Measurements from ENCODE around the gene FNTB. TPM values are rescaled to one million over a fixed set of nuclear protein-coding genes. Genes with fewer than 3 reads are reported as not detected.

FNTB gene
- total and polyA plus RNA-seq, 2 donors: 12.8 to 13.0 TPM

DNA sequence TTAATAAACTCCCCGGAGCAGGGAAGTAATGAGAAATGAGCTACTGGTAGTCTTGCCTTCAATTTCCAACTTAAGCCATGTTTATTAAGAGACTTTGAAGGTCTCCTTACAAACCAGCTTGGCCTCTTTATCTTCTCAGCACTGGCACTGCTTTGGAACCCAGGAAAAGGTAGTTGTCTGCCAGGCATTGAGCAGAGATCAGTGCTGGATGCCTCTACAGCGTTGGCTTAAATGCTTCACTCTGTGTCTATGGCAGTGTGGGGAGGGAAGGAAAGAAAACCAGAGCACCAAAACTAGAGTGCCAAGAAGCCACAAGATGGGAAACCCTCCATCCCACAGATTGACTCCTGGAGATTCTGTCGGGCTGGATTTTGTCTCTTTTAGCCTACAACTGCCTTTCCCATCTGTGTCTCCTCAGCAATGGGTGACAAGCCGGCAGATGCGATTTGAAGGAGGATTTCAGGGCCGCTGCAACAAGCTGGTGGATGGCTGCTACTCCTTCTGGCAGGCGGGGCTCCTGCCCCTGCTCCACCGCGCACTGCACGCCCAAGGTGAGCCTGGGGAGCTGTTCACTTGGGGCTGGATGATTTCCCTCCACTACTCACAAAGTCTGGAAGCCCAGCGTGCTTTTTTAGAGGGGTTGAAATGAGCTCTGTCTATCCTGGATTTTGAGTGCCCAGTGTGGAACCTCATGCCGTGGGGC lies 57.3 kb downstream of the FNTB start:
- H3K4me3 ChIP-seq (ENCODE audit: low read depth, low read length): no peak overlapping the region
- no peaks in the 10 kb centered on the region for H3K4me1 ChIP-seq (ENCODE audit: insufficient read depth)
- H3K27ac ChIP-seq (ENCODE audit: low read depth): no peak overlapping the region
- no peak for DNase-seq (ENCODE audit: extremely low spot score)
- WGBS: 88% methylated on average over 12 of the region's 12 CpGs
- H3K36me3 ChIP-seq (ENCODE audit: insufficient read depth): no peaks in the 10 kb centered on the region

DNA sequence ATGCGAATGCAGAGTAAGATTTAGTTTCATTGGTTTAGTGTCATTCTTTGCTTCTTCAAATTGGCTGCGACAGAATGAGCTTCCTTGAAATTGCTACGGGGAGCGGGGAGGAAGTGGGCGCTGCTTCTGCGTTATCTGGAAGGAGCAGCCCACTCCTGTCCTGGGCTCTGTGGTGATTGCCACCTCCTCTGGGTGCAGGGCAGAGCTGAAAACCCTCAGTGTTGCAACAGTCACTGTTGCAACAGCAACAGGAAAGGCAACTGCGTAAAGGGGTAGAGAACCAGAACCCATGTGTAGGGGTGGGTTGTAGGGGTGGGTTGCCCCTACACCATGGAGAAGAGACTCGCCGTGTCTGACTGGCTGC lies 57.9 kb downstream of the FNTB start:
- no peaks in the 10 kb centered on the region for H3K36me3 ChIP-seq (ENCODE audit: insufficient read depth)
- 90% methylated on average over 9 of the region's 9 CpGs for WGBS
- DNase-seq (ENCODE audit: extremely low spot score): no peak

DNA sequence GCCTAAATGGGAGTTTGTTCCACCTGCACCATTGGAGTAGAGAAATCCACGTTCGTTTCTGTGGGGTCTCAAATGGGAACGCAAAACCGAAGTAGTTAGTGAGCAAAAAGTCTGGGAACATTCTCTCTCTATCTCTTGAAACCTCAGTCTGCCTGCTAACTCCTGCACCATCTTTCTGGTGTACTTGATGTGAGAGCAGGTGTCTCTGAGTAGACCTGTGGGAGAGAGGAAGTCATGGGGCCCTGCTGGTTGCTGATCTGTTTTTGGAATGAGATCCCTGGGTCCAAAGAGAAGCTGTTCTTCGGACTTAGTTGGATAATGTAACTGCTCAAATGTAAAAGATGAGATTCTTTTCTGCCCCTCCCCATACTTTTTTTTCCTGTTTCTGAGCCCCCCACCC lies 58.3 kb downstream of the FNTB start:
- no peaks in the 10 kb centered on the region for H3K36me3 ChIP-seq (ENCODE audit: insufficient read depth)
- no peak overlapping the region for H3K27ac ChIP-seq (ENCODE audit: low read depth)
- DNase-seq (ENCODE audit: extremely low spot score): no peak
- 93% methylated on average over 5 of the region's 5 CpGs for WGBS
- no peak overlapping the region for H3K4me3 ChIP-seq (ENCODE audit: low read depth, low read length)
- no peaks in the 10 kb centered on the region for H3K4me1 ChIP-seq (ENCODE audit: insufficient read depth)

More for the DNA sequence above, 57.9 kb downstream of the FNTB start:
- H3K27ac ChIP-seq (ENCODE audit: low read depth): no peak overlapping the region
- no peak overlapping the region for H3K4me3 ChIP-seq (ENCODE audit: low read depth, low read length)
- H3K4me1 ChIP-seq (ENCODE audit: insufficient read depth): no peaks in the 10 kb centered on the region

DNA sequence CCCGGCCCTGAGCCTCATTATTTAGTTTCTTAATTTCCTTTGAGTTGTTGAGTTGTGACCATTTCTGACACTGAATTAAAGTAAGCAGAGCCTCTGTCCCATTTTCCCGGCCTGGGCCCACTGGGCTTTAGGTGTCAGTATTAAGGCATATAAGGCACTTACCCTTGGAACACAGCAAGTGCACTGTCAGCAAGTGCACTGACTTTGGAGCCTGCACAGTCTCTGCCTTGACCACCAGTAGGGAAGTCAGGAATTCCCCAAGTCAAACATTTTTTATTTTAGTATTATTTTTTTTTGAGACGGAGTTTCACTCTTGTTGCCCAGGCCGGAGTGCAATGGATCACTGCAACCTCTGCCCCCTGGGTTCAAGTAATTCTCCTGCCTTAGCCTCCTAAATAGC lies 59.0 kb downstream of the FNTB start:
- Histone ChIP-seq H3K4me3 (ENCODE audit: low read depth, low read length) (no peak overlapping the region), H3K27ac (ENCODE audit: low read depth) (no peak overlapping the region), H3K36me3 (ENCODE audit: insufficient read depth) (no peaks in the 10 kb centered on the region), H3K4me1 (ENCODE audit: insufficient read depth) (no peaks in the 10 kb centered on the region)
- 90% methylated on average over 4 of the region's 4 CpGs for WGBS
- DNase-seq (ENCODE audit: extremely low spot score): no peak

DNA sequence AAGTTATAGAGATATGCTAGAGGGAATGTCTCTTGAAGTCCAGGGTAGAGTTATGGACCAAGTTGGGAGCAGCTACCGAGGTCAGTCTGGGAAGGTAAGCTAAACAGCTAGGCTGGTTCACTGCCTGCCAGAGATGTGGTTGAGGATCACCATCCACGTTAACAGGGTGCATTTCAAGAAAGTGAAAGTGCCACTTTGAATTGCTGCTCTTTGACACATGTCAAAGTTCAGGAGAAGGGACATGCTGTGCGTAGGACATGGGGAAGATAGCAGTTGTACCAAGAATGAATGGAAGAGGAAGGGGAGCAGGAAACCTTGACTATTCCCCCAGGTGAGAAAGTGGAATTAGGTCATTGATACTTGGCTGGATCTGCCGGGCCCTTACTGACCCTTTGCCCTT lies 66.1 kb downstream of the FNTB start:
- Histone ChIP-seq H3K36me3 (ENCODE audit: insufficient read depth) (no peaks in the 10 kb centered on the region), H3K27ac (ENCODE audit: low read depth) (no peak overlapping the region), H3K4me3 (ENCODE audit: low read depth, low read length) (no peak overlapping the region), H3K4me1 (ENCODE audit: insufficient read depth) (no peaks in the 10 kb centered on the region)
- DNase-seq (ENCODE audit: extremely low spot score): no peak
- WGBS: 85% methylated on average over 4 of the region's 4 CpGs

DNA sequence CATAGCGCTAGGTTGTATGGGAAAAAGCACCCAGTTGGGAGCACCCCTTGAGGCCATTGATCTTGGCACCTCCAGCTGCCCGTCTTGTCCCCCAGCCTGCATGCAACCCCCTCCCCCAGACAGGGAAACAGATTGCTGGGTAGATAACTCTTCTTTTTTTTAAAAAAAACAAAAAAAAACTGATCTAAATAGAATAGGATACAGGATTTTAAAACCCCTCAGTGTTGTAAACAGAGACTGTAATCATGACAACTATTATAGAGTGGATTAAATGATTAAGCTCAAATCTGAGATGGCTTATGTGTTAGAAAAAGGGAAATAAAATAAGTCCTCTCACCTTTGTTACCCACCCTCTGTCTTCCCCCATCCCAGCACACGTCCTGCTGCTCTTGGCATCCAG lies 66.8 kb downstream of the FNTB start:
- no peaks in the 10 kb centered on the region for H3K4me1 ChIP-seq (ENCODE audit: insufficient read depth)
- no peak for DNase-seq (ENCODE audit: extremely low spot score)
- no peak overlapping the region for H3K4me3 ChIP-seq (ENCODE audit: low read depth, low read length)
- H3K27ac ChIP-seq (ENCODE audit: low read depth): no peak overlapping the region
- no peaks in the 10 kb centered on the region for H3K36me3 ChIP-seq (ENCODE audit: insufficient read depth)
- 92% methylated on average over 3 of the region's 3 CpGs for WGBS

DNA sequence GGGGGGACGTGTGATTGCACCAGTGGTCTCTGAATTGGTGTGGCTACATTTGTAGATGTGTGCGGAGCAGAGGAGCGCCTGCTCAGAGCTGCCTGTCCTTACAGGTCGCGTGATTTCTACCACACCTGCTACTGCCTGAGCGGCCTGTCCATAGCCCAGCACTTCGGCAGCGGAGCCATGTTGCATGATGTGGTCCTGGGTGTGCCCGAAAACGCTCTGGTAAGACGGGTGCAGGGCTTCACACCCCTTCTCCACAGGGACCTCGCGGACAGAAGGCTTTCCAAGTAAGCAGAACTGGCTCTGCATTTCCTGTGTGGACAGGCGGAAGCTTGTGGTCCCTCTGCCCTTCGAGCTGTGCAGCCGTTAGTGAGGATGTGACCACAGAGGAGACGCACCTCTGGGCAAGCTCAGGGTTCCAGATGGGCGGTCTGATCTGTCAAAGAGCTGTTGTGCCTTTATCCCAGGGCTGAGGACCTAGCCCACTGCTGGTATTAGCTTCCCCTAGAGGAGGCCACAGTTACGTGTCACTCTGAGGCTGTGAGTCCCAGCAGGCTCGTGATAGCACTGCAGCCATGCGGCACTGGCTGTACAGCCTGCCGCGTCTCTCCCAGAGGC lies 67.9 kb downstream of the FNTB start:
- no peak for DNase-seq (ENCODE audit: extremely low spot score)
- H3K4me1 ChIP-seq (ENCODE audit: insufficient read depth): no peaks in the 10 kb centered on the region
- H3K36me3 ChIP-seq (ENCODE audit: insufficient read depth): no peaks in the 10 kb centered on the region

DNA sequence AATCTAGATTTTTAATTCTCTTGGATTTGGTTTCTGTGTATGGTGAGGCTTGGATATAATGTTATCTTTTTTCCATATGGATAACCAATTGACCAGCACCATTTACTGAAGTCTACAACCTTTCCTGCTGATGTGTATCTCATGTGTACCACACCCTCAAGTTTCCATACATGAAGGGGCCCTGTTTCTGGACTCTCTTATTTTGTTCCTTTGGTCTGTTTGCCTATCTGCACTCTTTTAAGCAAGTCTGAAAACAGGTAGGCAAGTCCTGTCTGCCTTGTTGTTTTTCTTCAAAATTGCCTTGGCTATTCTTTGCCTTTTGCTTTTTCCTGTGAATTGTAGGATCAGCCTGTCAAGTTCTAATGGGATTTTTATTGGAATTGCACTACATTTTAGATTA lies 71.0 kb downstream of the FNTB start:
- DNase-seq (ENCODE audit: extremely low spot score): no peak
- no peaks in the 10 kb centered on the region for H3K36me3 ChIP-seq (ENCODE audit: insufficient read depth)
- no peaks in the 10 kb centered on the region for H3K4me1 ChIP-seq (ENCODE audit: insufficient read depth)
- no peak overlapping the region for H3K27ac ChIP-seq (ENCODE audit: low read depth)
- H3K4me3 ChIP-seq (ENCODE audit: low read depth, low read length): no peak overlapping the region

More for the DNA sequence above, 67.9 kb downstream of the FNTB start:
- Histone ChIP-seq H3K4me3 (ENCODE audit: low read depth, low read length) (no peak overlapping the region), H3K27ac (ENCODE audit: low read depth) (no peak overlapping the region)
- WGBS: 87% methylated on average over 23 of the region's 23 CpGs

DNA sequence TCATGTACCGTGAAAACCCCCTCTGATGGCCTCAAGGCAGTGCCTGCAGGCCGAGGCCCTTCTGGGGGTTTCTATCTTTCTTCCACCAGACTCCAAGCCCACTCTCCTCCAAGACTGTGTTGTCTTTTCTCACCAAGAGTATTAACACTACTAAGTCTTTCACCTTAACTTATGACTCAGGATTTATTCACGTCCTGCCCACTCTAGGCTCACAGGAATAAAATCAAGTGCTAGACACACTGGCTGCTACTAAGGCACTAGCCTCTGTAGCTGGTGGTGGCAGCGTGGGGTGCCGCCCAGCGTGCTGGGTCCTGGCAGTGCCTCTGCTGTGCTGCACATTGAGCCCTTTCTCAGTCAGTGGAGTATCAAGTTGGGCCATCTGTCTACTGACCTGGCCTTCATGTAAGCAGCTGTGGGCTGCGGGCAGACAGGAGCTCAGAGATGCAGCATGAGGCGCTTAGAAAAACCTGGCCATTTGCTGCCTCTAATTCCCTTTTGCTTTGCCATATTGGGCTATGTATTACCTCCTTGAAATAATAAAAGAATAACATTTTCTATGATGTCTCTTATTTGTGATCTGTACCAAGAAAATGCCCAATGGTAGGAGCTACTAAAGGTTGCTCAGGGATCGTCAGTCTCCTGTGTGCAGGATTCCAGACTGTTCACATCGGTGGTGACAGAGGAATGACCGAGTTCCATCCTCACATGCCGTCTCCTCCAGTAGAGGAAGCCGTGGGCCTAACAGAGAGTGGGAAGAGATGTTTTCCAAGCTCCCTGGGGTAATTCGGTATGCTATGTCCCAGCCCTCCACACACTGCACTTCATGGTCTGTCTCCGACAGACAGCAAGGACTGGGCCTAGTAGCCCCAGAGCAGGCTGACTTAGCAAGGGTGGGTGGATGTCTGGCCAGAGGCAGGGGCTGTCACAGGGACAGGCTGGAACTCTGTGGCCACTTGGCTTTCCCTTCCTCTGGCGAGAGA lies 75.7 kb downstream of the FNTB start:
- Histone ChIP-seq H3K4me1 (ENCODE audit: insufficient read depth) (no peaks in the 10 kb centered on the region), H3K4me3 (ENCODE audit: low read depth, low read length) (no peak overlapping the region), H3K36me3 (ENCODE audit: insufficient read depth) (no peaks in the 10 kb centered on the region), H3K27ac (ENCODE audit: low read depth) (no peak overlapping the region)
- WGBS: 90% methylated on average over 16 of the region's 16 CpGs
- DNase-seq (ENCODE audit: extremely low spot score): no peak

DNA sequence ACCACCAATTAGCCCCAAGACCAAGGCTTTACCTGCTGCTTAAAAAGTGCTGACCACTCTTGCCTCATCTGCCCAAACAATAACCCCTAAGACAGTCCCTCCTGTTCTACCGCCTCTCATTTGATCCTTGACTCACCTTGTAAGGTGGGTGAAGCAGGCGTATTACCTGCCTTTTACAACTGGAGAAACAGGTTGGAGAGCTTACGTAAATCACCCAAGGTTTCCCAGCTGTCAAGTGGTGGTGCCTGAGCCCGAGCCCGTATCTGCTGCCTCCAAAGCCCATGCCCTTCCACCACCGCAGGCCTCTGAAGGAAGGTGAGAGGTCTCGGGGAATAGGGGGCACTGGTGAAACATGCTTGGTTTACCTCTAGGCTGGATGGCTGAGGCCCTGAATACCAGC lies 79.0 kb downstream of the FNTB start:
- H3K4me3 ChIP-seq (ENCODE audit: low read depth, low read length): no peak overlapping the region
- 89% methylated on average over 7 of the region's 7 CpGs for WGBS
- no peaks in the 10 kb centered on the region for H3K36me3 ChIP-seq (ENCODE audit: insufficient read depth)
- H3K4me1 ChIP-seq (ENCODE audit: insufficient read depth): no peaks in the 10 kb centered on the region
- H3K27ac ChIP-seq (ENCODE audit: low read depth): no peak overlapping the region
- no peak for DNase-seq (ENCODE audit: extremely low spot score)

DNA sequence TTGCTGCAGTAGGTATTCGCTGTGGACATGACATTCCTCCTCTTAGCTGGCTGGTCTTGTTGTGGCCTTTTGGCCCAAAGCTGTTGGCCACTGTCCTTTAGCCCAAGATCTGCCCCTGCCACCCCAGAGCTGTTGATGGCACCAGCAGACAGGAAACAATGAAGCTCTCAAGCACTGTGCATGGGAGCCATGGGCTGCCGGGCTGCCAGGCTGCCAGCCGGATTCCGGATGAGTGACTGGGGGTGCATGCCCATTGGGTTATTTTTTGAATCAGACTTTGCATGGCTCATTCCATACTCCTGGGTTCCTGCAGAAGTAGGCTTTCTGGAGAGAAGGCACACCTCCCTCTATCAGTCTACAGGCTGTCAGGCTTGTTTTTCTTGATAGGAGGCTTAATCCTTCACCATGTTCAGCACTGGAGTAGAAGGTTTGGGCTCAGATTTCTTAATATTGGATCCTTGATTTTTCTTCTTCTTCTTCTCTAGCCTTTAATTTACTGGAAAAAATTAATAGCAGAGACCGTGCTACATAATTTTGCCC lies 83.2 kb downstream of the FNTB start:
- H3K4me3 ChIP-seq (ENCODE audit: low read depth, low read length): no peak overlapping the region
- 88% methylated on average over 5 of the region's 5 CpGs for WGBS
- H3K36me3 ChIP-seq (ENCODE audit: insufficient read depth): no peaks in the 10 kb centered on the region
- no peaks in the 10 kb centered on the region for H3K4me1 ChIP-seq (ENCODE audit: insufficient read depth)
- DNase-seq (ENCODE audit: extremely low spot score): no peak
- no peak overlapping the region for H3K27ac ChIP-seq (ENCODE audit: low read depth)

DNA sequence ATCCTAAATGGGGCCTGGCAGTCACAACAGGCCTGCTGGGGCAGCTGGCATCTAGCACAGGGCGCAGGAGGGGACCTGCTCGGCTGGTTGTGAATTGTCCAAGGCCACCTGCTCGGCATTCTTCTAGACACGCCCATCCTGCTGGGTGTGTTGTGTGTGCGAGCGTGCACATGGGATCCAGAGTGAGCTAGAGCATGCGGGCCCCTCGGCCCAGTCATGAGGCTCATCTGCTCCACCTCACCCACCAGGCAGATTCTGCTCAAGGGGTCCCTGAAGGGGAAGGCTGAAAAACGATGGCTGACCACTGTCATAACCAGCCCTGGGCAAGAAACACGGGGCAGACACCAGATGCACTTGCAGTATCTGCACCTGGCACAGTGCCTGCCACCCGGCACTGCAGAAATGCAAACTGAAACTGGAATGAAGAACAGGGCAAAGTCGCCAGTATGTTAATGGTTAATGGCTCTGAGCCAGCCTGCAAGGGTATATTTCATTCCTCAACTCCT lies 83.8 kb downstream of the FNTB start:
- no peak overlapping the region for H3K27ac ChIP-seq (ENCODE audit: low read depth)
- WGBS: 59% methylated on average over 12 of the region's 12 CpGs
- H3K36me3 ChIP-seq (ENCODE audit: insufficient read depth): no peaks in the 10 kb centered on the region
- no peak for DNase-seq (ENCODE audit: extremely low spot score)
- no peaks in the 10 kb centered on the region for H3K4me1 ChIP-seq (ENCODE audit: insufficient read depth)
- no peak overlapping the region for H3K4me3 ChIP-seq (ENCODE audit: low read depth, low read length)

DNA sequence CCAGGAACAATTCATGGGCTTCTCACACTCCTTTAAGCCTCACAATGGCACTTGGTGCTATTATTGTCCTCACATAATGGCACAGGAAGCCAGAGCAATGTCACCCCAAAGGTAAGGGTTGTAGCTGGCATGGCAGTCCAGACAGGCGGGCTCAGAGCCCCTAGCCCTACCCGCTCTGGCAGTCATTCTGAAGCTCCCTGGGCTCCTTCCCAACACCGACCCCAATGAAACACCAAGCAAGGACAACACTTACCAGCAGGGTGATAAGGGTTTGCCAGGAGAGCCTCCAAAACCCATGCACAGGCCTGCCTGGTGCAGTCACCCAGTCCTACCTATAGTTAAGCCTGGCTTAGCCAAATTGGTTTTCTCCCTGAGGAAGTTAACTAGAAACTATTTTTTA lies 84.8 kb downstream of the FNTB start:
- Histone ChIP-seq H3K27ac (ENCODE audit: low read depth) (no peak overlapping the region), H3K4me3 (ENCODE audit: low read depth, low read length) (no peak overlapping the region), H3K4me1 (ENCODE audit: insufficient read depth) (no peaks in the 10 kb centered on the region), H3K36me3 (ENCODE audit: insufficient read depth) (no peaks in the 10 kb centered on the region)
- DNase-seq (ENCODE audit: extremely low spot score): no peak
- WGBS: 90% methylated on average over 3 of the region's 3 CpGs

Data from urinary bladder (tissue), 4 donors.